ENCODE results near the gene MAPK13. TPM values are rescaled to one million over a fixed set of nuclear protein-coding genes. Genes with fewer than 3 reads are reported as not detected.

MAPK13 gene
- total RNA-seq, 1 experiment from 2014 or later, result not detected

DNA sequence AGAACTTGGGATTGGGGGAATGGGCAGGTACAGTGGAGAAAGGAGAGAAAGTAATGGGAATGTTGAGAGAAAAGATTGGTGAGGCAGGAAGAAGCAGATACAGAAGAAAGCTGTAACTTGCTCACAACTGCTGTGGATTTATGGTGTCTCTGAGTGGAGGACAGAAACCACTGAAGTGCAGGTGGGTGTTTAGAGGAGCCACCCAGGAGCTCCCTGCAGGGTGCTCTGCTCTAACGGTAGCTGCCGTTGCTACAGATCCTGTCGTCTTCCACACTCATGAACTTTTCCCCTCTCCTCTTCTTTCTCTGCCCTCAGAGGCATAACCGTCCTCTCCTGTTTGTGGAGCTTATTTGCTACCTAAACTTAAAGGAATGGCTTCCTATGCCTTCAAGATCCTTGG is 27.5 kb upstream of the MAPK13 start:
- Histone ChIP-seq H3K27ac (no peak overlapping the region), H3K4me1 (replicated peaks) (no peaks in the 10 kb centered on the region), H3K27me3 (replicated peaks) (no peaks in the 10 kb centered on the region), H3K4me3 (no peak overlapping the region), H3K9me3 (replicated peaks) (no peaks in the 10 kb centered on the region), H3K36me3 (peaks cover 47% of the 10 kb centered on the region)
- DNase-seq (ENCODE audit: low read depth in 1 of 2, low spot score in 2 of 2), result no peak

DNA sequence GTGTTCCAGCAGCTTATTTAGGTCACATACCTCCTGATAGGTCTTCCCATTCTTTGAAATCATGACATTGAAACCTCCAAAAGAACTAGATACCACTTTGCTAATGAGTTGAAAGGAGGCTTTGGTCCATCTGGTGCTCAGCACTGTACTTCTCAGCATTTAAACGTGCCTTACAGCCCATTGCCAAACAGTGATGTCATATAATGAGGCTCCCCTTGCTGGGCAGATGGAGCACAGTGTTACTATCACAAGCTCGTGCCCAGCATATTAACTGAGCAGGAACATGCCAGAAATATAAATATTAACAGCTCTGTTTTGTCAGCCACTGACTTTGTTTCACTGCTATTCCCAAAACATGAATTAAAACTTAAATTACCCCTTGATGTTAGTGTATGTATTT is 25.5 kb upstream of the MAPK13 start:
- Histone ChIP-seq H3K27me3 (replicated peaks) (no peaks in the 10 kb centered on the region), H3K36me3 (peaks cover 67% of the 10 kb centered on the region), H3K4me3 (no peak overlapping the region), H3K27ac (no peak overlapping the region), H3K9me3 (replicated peaks) (no peaks in the 10 kb centered on the region), H3K4me1 (replicated peaks) (no peaks in the 10 kb centered on the region)
- DNase-seq (ENCODE audit: low read depth in 1 of 2, low spot score in 2 of 2), result no peak

DNA sequence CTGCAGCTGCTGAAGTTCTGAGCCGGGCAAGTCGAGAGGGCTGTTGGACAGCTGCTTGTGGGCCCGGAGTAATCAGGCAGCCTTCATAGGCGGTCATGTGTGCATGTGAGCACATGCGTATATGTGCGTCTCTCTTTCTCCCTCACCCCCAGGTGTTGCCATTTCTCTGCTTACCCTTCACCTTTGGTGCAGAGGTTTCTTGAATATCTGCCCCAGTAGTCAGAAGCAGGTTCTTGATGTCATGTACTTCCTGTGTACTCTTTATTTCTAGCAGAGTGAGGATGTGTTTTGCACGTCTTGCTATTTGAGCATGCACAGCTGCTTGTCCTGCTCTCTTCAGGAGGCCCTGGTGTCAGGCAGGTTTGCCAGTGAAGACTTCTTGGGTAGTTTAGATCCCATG is 21.2 kb upstream of the MAPK13 start:
- H3K36me3 ChIP-seq, result peaks cover 54% of the 10 kb centered on the region

DNA sequence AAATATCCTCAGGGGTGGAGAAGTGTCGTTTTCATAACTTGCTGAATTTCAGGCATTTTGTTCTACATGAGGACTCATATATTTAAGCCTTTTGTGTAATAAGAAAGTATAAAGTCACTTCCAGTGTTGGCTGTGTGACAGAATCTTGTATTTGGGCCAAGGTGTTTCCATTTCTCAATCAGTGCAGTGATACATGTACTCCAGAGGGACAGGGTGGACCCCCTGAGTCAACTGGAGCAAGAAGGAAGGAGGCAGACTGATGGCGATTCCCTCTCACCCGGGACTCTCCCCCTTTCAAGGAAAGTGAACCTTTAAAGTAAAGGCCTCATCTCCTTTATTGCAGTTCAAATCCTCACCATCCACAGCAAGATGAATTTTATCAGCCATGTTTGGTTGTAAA is 20.3 kb upstream of the MAPK13 start:
- Histone ChIP-seq H3K27ac (no peak overlapping the region), H3K4me1 (replicated peaks) (no peaks in the 10 kb centered on the region), H3K9me3 (replicated peaks) (no peaks in the 10 kb centered on the region), H3K4me3 (no peak overlapping the region), H3K36me3 (peaks cover 51% of the 10 kb centered on the region), H3K27me3 (replicated peaks) (no peaks in the 10 kb centered on the region)
- no peak for DNase-seq (ENCODE audit: low read depth in 1 of 2, low spot score in 2 of 2)

More for the DNA sequence above, 21.2 kb upstream of the MAPK13 start:
- Histone ChIP-seq H3K9me3 (replicated peaks) (no peaks in the 10 kb centered on the region), H3K27ac (no peak overlapping the region), H3K4me1 (replicated peaks) (no peaks in the 10 kb centered on the region), H3K4me3 (no peak overlapping the region), H3K27me3 (replicated peaks) (no peaks in the 10 kb centered on the region)
- no peak for DNase-seq (ENCODE audit: low read depth in 1 of 2, low spot score in 2 of 2)

DNA sequence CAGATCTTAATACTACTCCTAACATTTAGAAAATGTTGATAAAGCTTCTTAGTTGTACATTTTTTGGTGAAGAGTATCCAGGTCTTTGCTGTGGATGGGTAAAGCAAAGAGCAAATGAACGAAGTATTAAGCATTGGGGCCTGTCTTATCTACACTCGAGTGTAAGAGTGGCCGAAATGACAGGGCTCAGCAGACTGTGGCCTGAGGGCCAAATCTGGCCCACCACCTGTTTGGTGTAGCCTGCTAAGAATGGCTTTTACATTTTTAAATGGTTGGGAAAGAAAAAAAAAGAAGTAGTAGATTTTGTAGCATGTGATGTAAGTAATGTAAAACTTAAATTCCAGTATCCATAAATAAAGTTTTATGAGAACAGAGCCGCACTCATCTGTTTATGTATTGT is 19.4 kb upstream of the MAPK13 start:
- Histone ChIP-seq H3K9me3 (replicated peaks) (no peaks in the 10 kb centered on the region), H3K27ac (no peak overlapping the region), H3K36me3 (peaks cover 44% of the 10 kb centered on the region), H3K4me3 (no peak overlapping the region), H3K4me1 (replicated peaks) (no peaks in the 10 kb centered on the region), H3K27me3 (replicated peaks) (no peaks in the 10 kb centered on the region)
- no peak for DNase-seq (ENCODE audit: low read depth in 1 of 2, low spot score in 2 of 2)

DNA sequence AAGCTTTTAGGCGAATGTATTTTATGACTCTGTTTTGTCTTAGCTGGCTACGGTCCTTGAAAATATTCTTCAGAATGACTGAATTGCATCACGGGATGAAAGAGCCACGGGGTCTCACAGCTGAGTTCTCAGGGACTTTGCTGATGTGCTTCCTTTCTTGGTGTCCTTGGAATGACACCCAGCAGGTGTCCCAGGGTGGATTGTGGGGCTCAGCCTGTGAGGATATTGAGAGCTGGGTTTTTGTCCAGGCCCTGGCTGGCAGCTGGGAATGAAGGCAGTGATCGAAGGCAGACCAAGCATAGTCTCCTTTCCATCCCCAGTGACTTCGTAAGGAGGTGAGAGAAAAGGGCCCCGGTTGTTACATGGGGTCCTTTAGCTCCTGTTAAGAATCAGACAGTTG is 18.8 kb upstream of the MAPK13 start:
- no peaks in the 10 kb centered on the region for H3K27me3 ChIP-seq (replicated peaks)
- peaks cover 42% of the 10 kb centered on the region for H3K36me3 ChIP-seq
- no peak for DNase-seq (ENCODE audit: low read depth in 1 of 2, low spot score in 2 of 2)
- H3K4me1 ChIP-seq (replicated peaks), result no peaks in the 10 kb centered on the region
- H3K9me3 ChIP-seq (replicated peaks), result no peaks in the 10 kb centered on the region
- H3K27ac ChIP-seq, result no peak overlapping the region
- no peak overlapping the region for H3K4me3 ChIP-seq

DNA sequence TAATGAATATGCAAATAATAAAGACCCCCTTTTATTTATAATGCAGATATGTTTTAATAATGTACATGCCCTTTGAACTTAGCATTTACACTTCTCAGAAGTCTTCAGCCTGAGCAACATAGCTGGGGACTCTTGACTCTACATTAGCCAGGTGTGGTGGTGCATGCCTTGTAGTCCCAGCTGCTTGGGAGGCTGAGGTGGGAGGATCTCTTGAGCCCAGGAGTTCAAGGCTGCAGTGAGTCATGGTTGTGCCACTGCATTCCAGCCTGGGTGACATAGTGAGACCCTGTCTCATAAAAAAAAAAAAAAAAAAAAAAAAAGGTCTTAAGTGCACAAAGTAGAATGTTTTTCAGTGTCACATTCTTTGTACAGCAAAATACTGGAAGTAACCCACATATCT is 17.3 kb upstream of the MAPK13 start:
- no peaks in the 10 kb centered on the region for H3K4me1 ChIP-seq (replicated peaks)
- H3K27me3 ChIP-seq (replicated peaks), result no peaks in the 10 kb centered on the region
- H3K4me3 ChIP-seq, result no peak overlapping the region
- H3K9me3 ChIP-seq (replicated peaks), result no peaks in the 10 kb centered on the region
- DNase-seq (ENCODE audit: low read depth in 1 of 2, low spot score in 2 of 2), result no peak
- peaks cover 29% of the 10 kb centered on the region for H3K36me3 ChIP-seq
- no peak overlapping the region for H3K27ac ChIP-seq

DNA sequence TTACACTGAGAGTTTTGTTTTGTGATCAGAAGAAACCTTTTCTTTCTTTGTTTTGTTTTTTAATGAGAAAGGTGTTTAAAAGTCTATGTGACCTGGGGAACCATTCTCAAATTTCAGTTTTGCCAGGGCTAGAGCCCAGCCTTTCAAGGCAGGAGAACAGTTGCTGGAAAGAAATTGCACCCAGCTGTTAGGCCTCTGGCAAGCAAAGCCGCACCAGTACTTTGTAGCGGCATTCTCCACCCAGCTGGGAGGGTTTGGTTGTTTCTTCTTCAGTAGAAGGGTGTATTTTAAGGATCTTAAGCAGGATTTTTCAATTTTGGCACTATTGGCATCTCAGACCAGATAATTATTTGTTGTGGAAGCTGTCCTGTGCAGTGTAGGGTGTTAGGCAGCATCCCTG is 16.6 kb upstream of the MAPK13 start:
- Histone ChIP-seq H3K27ac (no peak overlapping the region), H3K27me3 (replicated peaks) (no peaks in the 10 kb centered on the region)
- no peak for DNase-seq (ENCODE audit: low read depth in 1 of 2, low spot score in 2 of 2)

DNA sequence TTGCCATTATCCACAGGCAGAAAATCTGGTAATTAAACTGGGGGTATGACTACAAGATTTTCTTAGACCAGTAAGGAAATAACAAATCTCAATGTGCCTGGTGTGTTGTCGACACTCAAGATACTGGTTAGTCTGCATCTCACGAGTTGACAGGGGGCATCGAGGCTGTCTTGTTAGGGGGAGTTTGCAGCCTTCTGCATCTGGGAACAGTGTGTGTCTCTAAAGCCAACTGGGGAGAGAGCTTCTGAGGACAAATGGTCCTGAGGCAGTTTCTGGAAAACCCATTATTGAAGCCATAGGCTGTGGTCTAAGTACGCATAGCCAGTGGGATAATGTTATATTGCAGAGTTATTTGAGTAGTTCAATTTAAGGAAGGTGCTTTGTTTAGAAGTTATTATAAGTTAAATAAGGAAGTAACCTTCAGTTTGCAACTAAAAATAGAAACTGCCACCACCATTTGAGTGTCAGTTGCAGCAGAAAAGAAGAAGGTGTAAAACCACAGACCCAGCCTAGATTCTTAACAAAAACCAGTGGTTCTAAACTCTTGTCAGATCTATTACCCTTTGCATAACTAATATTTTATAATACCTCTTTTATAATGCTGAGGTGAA is 15.4 kb upstream of the MAPK13 start:
- H3K36me3 ChIP-seq, result peaks cover 10% of the 10 kb centered on the region
- H3K4me1 ChIP-seq (replicated peaks), result no peaks in the 10 kb centered on the region
- H3K27me3 ChIP-seq (replicated peaks), result no peaks in the 10 kb centered on the region
- no peak overlapping the region for H3K27ac ChIP-seq
- H3K9me3 ChIP-seq (replicated peaks), result no peaks in the 10 kb centered on the region
- no peak for DNase-seq (ENCODE audit: low read depth in 1 of 2, low spot score in 2 of 2)
- H3K4me3 ChIP-seq, result no peak overlapping the region

More for the DNA sequence above, 16.6 kb upstream of the MAPK13 start:
- Histone ChIP-seq H3K36me3 (peaks cover 22% of the 10 kb centered on the region), H3K9me3 (replicated peaks) (no peaks in the 10 kb centered on the region), H3K4me3 (no peak overlapping the region), H3K4me1 (replicated peaks) (no peaks in the 10 kb centered on the region)

DNA sequence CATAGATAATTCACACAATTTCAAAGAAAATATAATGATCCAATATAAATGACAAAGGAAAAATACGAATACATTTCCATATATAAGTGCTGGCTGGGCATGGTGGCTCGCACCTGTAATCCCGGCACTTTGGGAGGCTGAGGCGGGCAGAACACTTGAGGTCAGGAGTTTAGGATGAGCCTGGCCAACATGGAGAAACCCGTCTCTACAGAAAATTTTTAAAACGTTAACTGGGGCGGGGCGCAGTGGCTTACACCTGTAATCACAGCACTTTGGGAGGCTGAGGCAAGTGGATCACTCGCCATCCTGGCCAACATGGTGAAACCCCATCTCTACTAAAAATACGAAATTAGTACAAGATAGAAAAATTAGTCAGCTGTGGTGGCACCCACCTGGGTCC is 14.9 kb upstream of the MAPK13 start:
- no peaks in the 10 kb centered on the region for H3K9me3 ChIP-seq (replicated peaks)
- H3K27ac ChIP-seq, result no peak overlapping the region
- no peaks in the 10 kb centered on the region for H3K27me3 ChIP-seq (replicated peaks)
- H3K36me3 ChIP-seq, result peaks cover 6% of the 10 kb centered on the region
- no peak overlapping the region for H3K4me3 ChIP-seq
- no peak for DNase-seq (ENCODE audit: low read depth in 1 of 2, low spot score in 2 of 2)
- no peaks in the 10 kb centered on the region for H3K4me1 ChIP-seq (replicated peaks)

DNA sequence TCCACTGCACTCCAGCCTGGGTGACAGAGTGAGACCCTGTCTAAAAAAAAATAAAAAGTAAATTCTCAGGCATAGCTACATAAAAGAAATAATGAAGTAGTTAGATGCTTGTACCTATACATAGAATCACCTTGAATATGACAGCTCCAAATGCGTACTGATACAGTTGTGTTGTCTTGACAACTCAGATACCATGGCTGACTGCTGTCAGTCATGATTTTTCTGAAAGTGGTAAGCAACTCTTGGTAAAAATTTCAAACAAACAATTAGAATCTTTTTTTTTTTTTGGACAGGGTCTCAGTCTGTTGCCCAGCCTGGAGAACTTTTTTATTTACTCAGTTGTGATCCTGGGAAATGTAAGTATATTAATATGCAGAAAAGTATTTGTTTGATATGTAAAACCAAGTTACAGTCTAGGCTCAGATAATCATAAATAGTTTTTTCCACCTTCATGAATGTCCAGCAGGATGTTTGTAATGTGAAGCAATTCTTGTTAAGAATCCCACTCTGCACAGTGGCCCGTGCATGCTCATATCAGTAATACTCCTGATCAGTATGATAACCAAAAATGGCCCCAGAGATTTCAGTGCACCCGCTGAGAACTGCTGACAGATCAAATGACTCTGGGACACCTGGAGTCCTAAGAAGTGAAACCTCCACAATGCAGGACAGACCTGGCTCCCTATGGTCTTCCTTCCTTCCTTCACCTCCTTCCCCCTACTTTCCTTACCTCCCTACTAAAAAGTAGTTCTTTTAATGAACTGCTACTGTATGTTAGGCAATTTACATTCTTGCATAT is 14.0 kb upstream of the MAPK13 start:
- H3K9me3 ChIP-seq (replicated peaks), result no peaks in the 10 kb centered on the region
- no peak for DNase-seq (ENCODE audit: low read depth in 1 of 2, low spot score in 2 of 2)
- peaks cover 4% of the 10 kb centered on the region for H3K36me3 ChIP-seq
- no peaks in the 10 kb centered on the region for H3K27me3 ChIP-seq (replicated peaks)
- H3K27ac ChIP-seq, result no peak overlapping the region
- no peak overlapping the region for H3K4me3 ChIP-seq
- H3K4me1 ChIP-seq (replicated peaks), result no peaks in the 10 kb centered on the region

DNA sequence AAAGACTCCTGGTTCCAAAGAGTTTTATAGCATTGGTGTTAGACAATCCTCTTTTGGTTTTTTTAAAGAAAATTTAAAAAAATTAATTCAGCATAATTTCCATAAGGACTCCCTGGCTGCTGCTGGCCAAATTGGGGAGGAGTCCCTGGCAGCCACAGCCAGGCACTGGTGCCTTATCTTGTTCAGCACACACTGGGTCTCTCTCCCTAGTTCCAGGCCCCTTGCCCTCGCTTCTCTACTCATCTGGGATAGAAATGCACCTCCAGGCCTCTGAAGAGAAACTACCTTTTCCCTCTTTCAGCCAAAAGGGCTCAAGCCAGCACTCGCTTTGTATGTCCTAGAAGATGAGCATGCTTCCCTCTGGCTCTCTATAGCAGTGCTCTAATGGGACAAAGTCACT is 13.4 kb upstream of the MAPK13 start:
- Histone ChIP-seq H3K9me3 (replicated peaks) (no peaks in the 10 kb centered on the region), H3K36me3 (no peaks in the 10 kb centered on the region; the same call in 1 of the 2 replicates), H3K27ac (no peak overlapping the region), H3K27me3 (replicated peaks) (no peaks in the 10 kb centered on the region), H3K4me1 (replicated peaks) (no peaks in the 10 kb centered on the region), H3K4me3 (no peak overlapping the region)
- no peak for DNase-seq (ENCODE audit: low read depth in 1 of 2, low spot score in 2 of 2)

DNA sequence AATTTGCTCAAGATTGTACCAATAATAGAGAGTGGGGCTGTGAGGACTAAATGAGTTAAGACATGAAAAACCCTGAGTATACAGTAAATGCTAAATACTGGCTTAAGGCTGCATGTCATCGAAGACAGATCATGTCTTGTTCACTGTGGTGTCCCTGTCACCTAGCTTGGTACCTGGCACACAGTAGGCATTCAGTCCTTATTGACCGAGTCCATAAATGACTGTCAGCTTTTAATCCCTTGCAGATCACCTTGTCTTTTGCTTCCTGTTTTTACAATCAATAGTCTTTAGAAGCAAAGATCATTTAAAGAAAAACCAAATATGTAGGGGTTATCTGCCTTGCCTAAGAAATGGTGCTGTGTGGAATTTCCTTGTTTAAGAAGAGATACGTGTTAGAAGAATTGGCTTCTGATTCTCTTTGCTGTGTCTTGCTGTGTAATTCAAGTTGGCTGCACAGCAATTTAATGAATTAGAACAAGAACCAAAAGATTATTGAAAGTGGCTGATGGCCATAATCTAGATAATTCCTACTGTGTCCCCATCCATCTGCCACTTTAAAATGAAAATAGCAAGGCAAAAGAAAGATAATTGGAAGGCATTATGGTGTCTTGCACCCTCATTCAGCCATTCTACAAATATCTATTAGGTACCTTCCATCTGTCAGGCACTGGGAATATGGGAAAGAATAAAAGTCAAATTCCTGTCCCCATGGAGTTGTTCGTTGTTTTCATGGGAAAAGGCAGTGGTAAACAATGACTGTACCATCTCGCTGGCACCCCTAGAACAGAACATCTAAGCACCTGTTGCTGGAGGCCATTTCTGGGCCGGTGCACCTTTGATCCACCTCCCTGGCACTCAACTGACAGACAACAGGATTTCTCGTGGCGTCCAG is 12.4 kb upstream of the MAPK13 start:
- H3K4me1 ChIP-seq (replicated peaks), result no peaks in the 10 kb centered on the region
- no peak for DNase-seq (ENCODE audit: low read depth in 1 of 2, low spot score in 2 of 2)
- H3K4me3 ChIP-seq, result no peak overlapping the region

More for the DNA sequence above, 12.4 kb upstream of the MAPK13 start:
- H3K27me3 ChIP-seq (replicated peaks), result no peaks in the 10 kb centered on the region
- H3K27ac ChIP-seq, result no peak overlapping the region
- H3K36me3 ChIP-seq, result no peaks in the 10 kb centered on the region; the same call in 1 of the 2 replicates
- H3K9me3 ChIP-seq (replicated peaks), result no peaks in the 10 kb centered on the region

All from SJSA1 (cell line).